HuH-7.5 (cell line): ENCODE data around the gene GABRA5.

Source experiments
- DNase-seq: peaks from one replicate; pipeline ENCODE4 v3.0.0; 2011; ENCODE audit warnings: low spot score

The GABRA5 gene

GRCh38 chr15:26928051-26928450 is 61.2 kb downstream of the GABRA5 start:
- DNase-seq = no peak

GRCh38 chr15:26929588-26929987 is 62.7 kb downstream of the GABRA5 start:
- DNase-seq = no peak

- no peak for DNase-seq
Observed at GRCh38 chr15:26934848-26935247, 68.0 kb downstream of the GABRA5 start.

GRCh38 chr15:26935322-26935721 is 68.5 kb downstream of the GABRA5 start:
- no peak for DNase-seq

- no peak for DNase-seq
Observed at GRCh38 chr15:26936502-26936901, 69.6 kb downstream of the GABRA5 start.

GRCh38 chr15:26937134-26937533 is 70.3 kb downstream of the GABRA5 start:
- DNase-seq = no peak

GRCh38 chr15:26939398-26939797 is 72.5 kb downstream of the GABRA5 start:
- DNase-seq = no peak

- no peak for DNase-seq
Observed at GRCh38 chr15:26941489-26941888, 74.6 kb downstream of the GABRA5 start.

GRCh38 chr15:26943866-26944265 is 77.0 kb downstream of the GABRA5 start:
- no peak for DNase-seq

- DNase-seq = no peak
Observed at GRCh38 chr15:26945046-26945445, 78.2 kb downstream of the GABRA5 start.

- no peak for DNase-seq
Observed at GRCh38 chr15:26950001-26950400, 83.1 kb downstream of the GABRA5 start.

- DNase-seq = no peak
Observed at GRCh38 chr15:26954403-26954802, 87.5 kb downstream of the GABRA5 start.

- DNase-seq = no peak
Observed at GRCh38 chr15:26967719-26968269, 100.9 kb downstream of the GABRA5 start.

- no peak for DNase-seq
Observed at GRCh38 chr15:26968806-26969205, 101.9 kb downstream of the GABRA5 start.

- DNase-seq = no peak
Observed at GRCh38 chr15:26970712-26971210, 103.9 kb downstream of the GABRA5 start, which contains the start of gene GABRG3. GABRG3 (plus strand) TSS chr15:26971181.

GRCh38 chr15:26971271-26972018 is 104.6 kb downstream of the GABRA5 start:
- no peak for DNase-seq

GRCh38 chr15:26972636-26973035 is 105.8 kb downstream of the GABRA5 start:
- no peak for DNase-seq

GRCh38 chr15:26974120-26974780 is 107.4 kb downstream of the GABRA5 start:
- DNase-seq = no peak

GRCh38 chr15:26981492-26981891 is 114.6 kb downstream of the GABRA5 start:
- DNase-seq = no peak

GRCh38 chr15:26983822-26984221 is 117.0 kb downstream of the GABRA5 start:
- DNase-seq = no peak

- no peak for DNase-seq
Observed at GRCh38 chr15:26985050-26985449, 118.2 kb downstream of the GABRA5 start.

GRCh38 chr15:26996250-26996649 is 129.4 kb downstream of the GABRA5 start:
- no peak for DNase-seq
